HepG2 (cell line): ENCODE results near the gene CNTN2. TPM values are rescaled to one million over a fixed set of nuclear protein-coding genes. Genes with fewer than 3 reads are reported as not detected.

Experiments
- ATAC-seq: fragments of 200-7000 bp; cut with Tn5 transposase; 3 replicates; pipeline ENCODE4 v1.9.1; 2020; ENCODE audit warnings: mild to moderate bottlenecking, moderate library complexity
- BruUV-seq: library from RNA; stranded (reverse); fragments of 400-500 nt; replicated peaks from 2 replicates; lab custom pipeline; 2021; lab: Mats Ljungman, UMichigan
- CTCF ChIA-PET: fragments of 300-600 bp; formaldehyde crosslinking; extraction: SDS; loops from one replicate; lab custom pipeline; 2021; ENCODE audit warnings: low total read pairs, inconsistent platforms, low intra/inter-chr PET ratio; lab: Yijun Ruan, JAX
- POLR2A ChIA-PET: fragments of 350-600 bp; sonication (Branson Sonifier 250); formaldehyde crosslinking; loops from one replicate; lab custom pipeline; 2020; ENCODE audit warnings: antibody characterized with exemption, inconsistent platforms; lab: Yijun Ruan, JAX
- DNase-seq: peaks from one replicate; pipeline ENCODE4 v3.0.0-alpha.2; 2015; ENCODE audit warnings: low spot score
- FAIRE-seq: peaks from 3 replicates; lab custom pipeline; 2011; peaks lifted over from hg19 to GRCh38; lab: Jason Lieb, UNC
- H2AFZ ChIP-seq: one replicate; pipeline ENCODE4 v1.6.1; 2011; ENCODE audit warnings: low read length, inconsistent platforms
- H3K27ac ChIP-seq: fragments of 300-600 bp; 3 replicates; pipeline ENCODE4 v1.8.0; 2011; ENCODE audit warnings: mixed run types, mild to moderate bottlenecking, mixed read lengths, low read length, inconsistent platforms; ENCODE audit not compliant: insufficient read depth; ENCODE audit errors: extremely low read length
- H3K27me3 ChIP-seq, 2 experiments: fragments of 200-600 bp in 1 of 2; 2 replicates in 1 of 2; 3 replicates in 1 of 2; pipeline versions ENCODE4 v1.6.0 to v1.8.0; 2011; ENCODE audit warnings: low read length in 2 of 2, mild to moderate bottlenecking in 2 of 2, moderate library complexity in 2 of 2, inconsistent platforms in 1 of 2; ENCODE audit not compliant: insufficient read depth in 2 of 2, control insufficient read depth in 1 of 2
- H3K36me3 ChIP-seq, 2 experiments: fragments of 200-600 bp in 1 of 2; replicated peaks in 1 of 2; 2 replicates in 1 of 2; 3 replicates in 1 of 2; pipeline versions ENCODE4 v1.5.1 to v1.8.0; 2011; ENCODE audit warnings: low read length in 2 of 2, inconsistent platforms in 1 of 2; ENCODE audit not compliant: insufficient read depth in 2 of 2, control insufficient read depth in 1 of 2
- H3K4me1 ChIP-seq: 2 replicates; pipeline ENCODE4 v1.5.1; 2012; ENCODE audit warnings: low read length, inconsistent platforms; ENCODE audit not compliant: insufficient read depth
- H3K4me2 ChIP-seq: 2 replicates; pipeline ENCODE4 v1.6.0; 2011; ENCODE audit warnings: low read depth, low read length, inconsistent platforms
- H3K4me3 ChIP-seq, 3 experiments: fragments of 200-600 bp in 1 of 3; sonication (generic), shearing (Covaris generic) in 1 of 3; replicated peaks in 1 of 3; 2 replicates each; pipeline ENCODE4 v1.5.1; 2011 to 2016; ENCODE audit warnings: low read length in 3 of 3, inconsistent platforms in 2 of 3, low read depth in 2 of 3, mild to moderate bottlenecking in 2 of 3, control low read depth in 1 of 3, mixed read lengths in 1 of 3; ENCODE audit not compliant: insufficient read depth in 1 of 3
- H3K79me2 ChIP-seq: one replicate; pipeline ENCODE4 v1.6.1; 2011; ENCODE audit warnings: low read length, inconsistent platforms; ENCODE audit not compliant: insufficient read depth
- H3K9ac ChIP-seq: 2 replicates; pipeline ENCODE4 v1.6.0; 2011; ENCODE audit warnings: mild to moderate bottlenecking, low read depth, low read length, inconsistent platforms; ENCODE audit not compliant: insufficient read depth
- H3K9me3 ChIP-seq: 2 replicates; pipeline ENCODE4 v1.5.1; 2012; ENCODE audit warnings: mild to moderate bottlenecking, low read length
- H4K20me1 ChIP-seq: 2 replicates; pipeline ENCODE4 v1.6.0; 2011; ENCODE audit warnings: inconsistent platforms, mild to moderate bottlenecking, low read length, moderate library complexity; ENCODE audit not compliant: insufficient read depth
- ELF1 ChIP-seq: sonication (generic); formaldehyde crosslinking; IDR thresholded peaks from 2 replicates; pipeline ENCODE4 v1.4.0; 2020; ENCODE audit warnings: missing genetic modification reagents
- FOXM1 ChIP-seq: sonication (generic); formaldehyde crosslinking; IDR thresholded peaks from 2 replicates; pipeline ENCODE4 v1.5.0; 2020; ENCODE audit warnings: missing genetic modification reagents
- KLF11 ChIP-seq: IDR thresholded peaks from 2 replicates; pipeline ENCODE4 v1.6.1; 2016; ENCODE audit warnings: missing compliant biosample characterization
- MBNL3 ChIP-seq: fragments of 250-450 bp; sonication (Bioruptor Pico); conservative IDR thresholded peaks from 2 replicates; pipeline ENCODE4 v1.8.0; 2022; ENCODE audit warnings: mild to moderate bottlenecking, inconsistent platforms
- NONO ChIP-seq, 2 experiments: fragments of 450-650 bp in 1 of 2; sonication (generic) in 1 of 2; formaldehyde crosslinking in 1 of 2; IDR thresholded peaks in 1 of 2; conservative IDR thresholded peaks in 1 of 2; 2 replicates each; pipeline versions ENCODE4 v1.6.1 to v1.8.0; 2017 to 2022; ENCODE audit warnings: mild to moderate bottlenecking in 1 of 2, missing genetic modification reagents in 1 of 2, moderate library complexity in 1 of 2
- REST ChIP-seq, 2 experiments: IDR thresholded peaks; 2 replicates each; pipeline ENCODE4 v1.6.1; 2011 to 2012; ENCODE audit warnings: low read length in 2 of 2, borderline replicate concordance in 1 of 2, low read depth in 1 of 2, mild to moderate bottlenecking in 1 of 2, moderate library complexity in 1 of 2
- SRSF4 ChIP-seq: fragments of 200-400 bp; formaldehyde crosslinking; IDR thresholded peaks from one replicate; pipeline ENCODE4 v1.6.1; 2018; ENCODE audit warnings: mild to moderate bottlenecking, low read depth, low read length, moderate library complexity; ENCODE audit not compliant: poor library complexity, severe bottlenecking
- TBP ChIP-seq: sonication (generic); formaldehyde crosslinking; IDR thresholded peaks from 2 replicates; pipeline ENCODE4 v1.5.0; 2020; ENCODE audit warnings: missing genetic modification reagents
- ZNF740 ChIP-seq: sonication (generic); formaldehyde crosslinking; IDR thresholded peaks from 2 replicates; pipeline ENCODE4 v1.4.0; 2020; ENCODE audit warnings: missing genetic modification reagents
- WGBS: methylation state at CpG from one replicate; pipeline ENCODE4 v1.1.6; 2017; ENCODE audit warnings: low lambda C conversion rate; 5-methylcytosine and 5-hydroxymethylcytosine counted together
- in situ Hi-C: cut with HindIII; loops from 2 replicates; pipeline ENCODE4 v1.10.0; 2017; ENCODE audit warnings: low pct_unique_long_range_greater_than_20kb; ENCODE audit not compliant: extremely low pct_ligation_motif_present
- intact Hi-C: fragments of 100-400 bp; cut with micrococcal nuclease; formaldehyde crosslinking; loops from one replicate; pipeline ENCODE4 v1.10.0; 2022; ENCODE audit not compliant: unreplicated experiment
- polyA plus RNA-seq, 8 experiments: library from polyadenylated mRNA; depleted of rRNA in 3 of 8; stranded (reverse) in 7 of 8; unstranded in 1 of 8; fragments of >200 nt; fragmentation: Illumina TruSeq in 4 of 8; extraction: Trizol in 4 of 8; gene quantifications; 2 replicates each; pipeline versions ENCODE4 v1.2.1 to v1.2.3, GENCODE V29; 2011 to 2016; ENCODE audit warnings: low read depth in 4 of 8, missing spikeins in 1 of 8, mixed read lengths in 1 of 8; ENCODE audit not compliant: insufficient read depth in 1 of 8
- total RNA-seq, 5 experiments: library from RNA; depleted of rRNA; stranded (reverse); fragments of >200 nt; fragmentation: Illumina TruSeq; extraction: Trizol; gene quantifications; 2 replicates each; pipeline ENCODE4 v1.2.3, GENCODE V29; 2016; ENCODE audit warnings: low read depth in 1 of 5

Gene CNTN2
- total and polyA plus RNA-seq, 2 of the 13 experiments (the other 11 are each of a cell fraction or from before 2014, with no cell fraction given): not detected

- intact Hi-C loops: no loop called here
- H4K20me1 ChIP-seq: no peaks in the 10 kb centered on the region
- no peaks in the 10 kb centered on the region for H3K9me3 ChIP-seq
- POLR2A ChIA-PET: no interaction called here
- in situ Hi-C loops: no loop called here
- WGBS: 85% methylated on average over 4 of the region's 4 CpGs
- no peaks in the 10 kb centered on the region for H3K4me1 ChIP-seq
- ATAC-seq (no peak), FAIRE-seq (no peak), DNase-seq (no peak)
- no peak overlapping the region for H2AFZ ChIP-seq
- H3K4me3 ChIP-seq: no peak overlapping the region
- TF ChIP-seq SRSF4: no peak
- no peak for TF ChIP-seq FOXM1
- no peak for TF ChIP-seq TBP (CRISPR knock-in tag)
- TF ChIP-seq ELF1 (CRISPR knock-in tag): no peak
- TF ChIP-seq MBNL3 (CRISPR knock-in tag): no peak
- no peak for TF ChIP-seq KLF11 (CRISPR knock-in tag)
- TF ChIP-seq NONO (IDR thresholded peaks at IDR 0.05): no peak
- no peak for TF ChIP-seq NONO (CRISPR knock-in tag; conservative IDR thresholded peaks at IDR 0.05)
- TF ChIP-seq ZNF740 (CRISPR knock-in tag): no peak
- TF ChIP-seq REST (IDR thresholded peaks at IDR 0.05; ENCODE audit: borderline replicate concordance in 1 of 2, low read depth in 1 of 2, low read length in 2 of 2): no peak
- no peak overlapping the region for H3K9ac ChIP-seq
- H3K27ac ChIP-seq: no peak overlapping the region
- no peaks in the 10 kb centered on the region for H3K79me2 ChIP-seq
- CTCF ChIA-PET: no interaction called here
- H3K27me3 ChIP-seq: no peaks in the 10 kb centered on the region
- no TSS peak for BruUV-seq
- peaks cover 3 to 47% of the 10 kb centered on the region in 2 experiments for H3K36me3 ChIP-seq
- H3K4me2 ChIP-seq: no peak overlapping the region
These were observed 65.5 kb downstream of the CNTN2 start for GRCh38 chr1:205108464-205108863.
